ENCODE data around the gene MXRA7.

- TF ChIP-seq, protein P1, sequence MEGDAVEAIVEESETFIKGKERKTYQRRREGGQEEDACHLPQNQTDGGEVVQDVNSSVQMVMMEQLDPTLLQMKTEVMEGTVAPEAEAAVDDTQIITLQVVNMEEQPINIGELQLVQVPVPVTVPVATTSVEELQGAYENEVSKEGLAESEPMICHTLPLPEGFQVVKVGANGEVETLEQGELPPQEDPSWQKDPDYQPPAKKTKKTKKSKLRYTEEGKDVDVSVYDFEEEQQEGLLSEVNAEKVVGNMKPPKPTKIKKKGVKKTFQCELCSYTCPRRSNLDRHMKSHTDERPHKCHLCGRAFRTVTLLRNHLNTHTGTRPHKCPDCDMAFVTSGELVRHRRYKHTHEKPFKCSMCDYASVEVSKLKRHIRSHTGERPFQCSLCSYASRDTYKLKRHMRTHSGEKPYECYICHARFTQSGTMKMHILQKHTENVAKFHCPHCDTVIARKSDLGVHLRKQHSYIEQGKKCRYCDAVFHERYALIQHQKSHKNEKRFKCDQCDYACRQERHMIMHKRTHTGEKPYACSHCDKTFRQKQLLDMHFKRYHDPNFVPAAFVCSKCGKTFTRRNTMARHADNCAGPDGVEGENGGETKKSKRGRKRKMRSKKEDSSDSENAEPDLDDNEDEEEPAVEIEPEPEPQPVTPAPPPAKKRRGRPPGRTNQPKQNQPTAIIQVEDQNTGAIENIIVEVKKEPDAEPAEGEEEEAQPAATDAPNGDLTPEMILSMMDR (IDR thresholded peaks at IDR 0.05; ENCODE audit: low read depth, low read length, missing input control) = no peak
- TF ChIP-seq RAD21 (IDR thresholded peaks at IDR 0.05) (no peak), SP1 (IDR thresholded peaks at IDR 0.05) (no peak), TAF1 (conservative IDR thresholded peaks at IDR 0.05) (no peak), ATF3 (IDR thresholded peaks at IDR 0.05) (no peak), MAX (IDR thresholded peaks at IDR 0.05) (no peak), REST (IDR thresholded peaks at IDR 0.05) (no peak), YY1 (IDR thresholded peaks at IDR 0.05) (no peak), EGR1 (IDR thresholded peaks at IDR 0.05; ENCODE audit: low read depth in 2 of 2) (no peak), JUND (IDR thresholded peaks at IDR 0.05) (no peak)
- TF ChIP-seq, protein P2, sequence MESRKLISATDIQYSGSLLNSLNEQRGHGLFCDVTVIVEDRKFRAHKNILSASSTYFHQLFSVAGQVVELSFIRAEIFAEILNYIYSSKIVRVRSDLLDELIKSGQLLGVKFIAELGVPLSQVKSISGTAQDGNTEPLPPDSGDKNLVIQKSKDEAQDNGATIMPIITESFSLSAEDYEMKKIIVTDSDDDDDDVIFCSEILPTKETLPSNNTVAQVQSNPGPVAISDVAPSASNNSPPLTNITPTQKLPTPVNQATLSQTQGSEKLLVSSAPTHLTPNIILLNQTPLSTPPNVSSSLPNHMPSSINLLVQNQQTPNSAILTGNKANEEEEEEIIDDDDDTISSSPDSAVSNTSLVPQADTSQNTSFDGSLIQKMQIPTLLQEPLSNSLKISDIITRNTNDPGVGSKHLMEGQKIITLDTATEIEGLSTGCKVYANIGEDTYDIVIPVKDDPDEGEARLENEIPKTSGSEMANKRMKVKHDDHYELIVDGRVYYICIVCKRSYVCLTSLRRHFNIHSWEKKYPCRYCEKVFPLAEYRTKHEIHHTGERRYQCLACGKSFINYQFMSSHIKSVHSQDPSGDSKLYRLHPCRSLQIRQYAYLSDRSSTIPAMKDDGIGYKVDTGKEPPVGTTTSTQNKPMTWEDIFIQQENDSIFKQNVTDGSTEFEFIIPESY (IDR thresholded peaks at IDR 0.05) = no peak
Measured at GRCh38 chr17:76738468-76738850, 27.7 kb upstream of the MXRA7 start.

Data from liver (tissue), 3 donors.